Measurements from ENCODE around the gene ARID3B. TPM values are rescaled to one million over a fixed set of nuclear protein-coding genes. Genes with fewer than 3 reads are reported as not detected.

The ARID3B gene
- total and polyA plus RNA-seq, 4 donors, result 6.6 to 10.5 (median 10.2) TPM

DNA sequence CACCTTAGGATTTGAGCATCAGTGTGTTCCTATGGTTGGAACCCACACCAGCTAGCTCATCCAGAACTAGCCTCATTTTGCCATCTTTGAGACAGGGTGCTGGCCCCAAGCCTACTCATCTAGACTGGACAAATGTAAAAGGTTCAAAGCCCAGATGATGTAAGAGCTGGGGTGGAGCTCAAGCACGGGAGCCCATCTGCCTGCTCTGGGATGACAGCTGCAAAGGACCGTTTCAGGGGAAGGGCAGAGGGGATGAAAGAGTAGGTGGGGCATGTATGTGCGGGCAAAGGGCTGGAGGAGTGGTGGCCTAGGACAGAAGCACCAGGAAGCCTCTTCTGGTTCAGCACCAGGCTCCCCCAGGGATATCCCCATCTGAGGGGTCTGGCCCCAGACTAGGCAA, 90.4 kb downstream of the ARID3B start:
- TF ChIP-seq, protein P1, sequence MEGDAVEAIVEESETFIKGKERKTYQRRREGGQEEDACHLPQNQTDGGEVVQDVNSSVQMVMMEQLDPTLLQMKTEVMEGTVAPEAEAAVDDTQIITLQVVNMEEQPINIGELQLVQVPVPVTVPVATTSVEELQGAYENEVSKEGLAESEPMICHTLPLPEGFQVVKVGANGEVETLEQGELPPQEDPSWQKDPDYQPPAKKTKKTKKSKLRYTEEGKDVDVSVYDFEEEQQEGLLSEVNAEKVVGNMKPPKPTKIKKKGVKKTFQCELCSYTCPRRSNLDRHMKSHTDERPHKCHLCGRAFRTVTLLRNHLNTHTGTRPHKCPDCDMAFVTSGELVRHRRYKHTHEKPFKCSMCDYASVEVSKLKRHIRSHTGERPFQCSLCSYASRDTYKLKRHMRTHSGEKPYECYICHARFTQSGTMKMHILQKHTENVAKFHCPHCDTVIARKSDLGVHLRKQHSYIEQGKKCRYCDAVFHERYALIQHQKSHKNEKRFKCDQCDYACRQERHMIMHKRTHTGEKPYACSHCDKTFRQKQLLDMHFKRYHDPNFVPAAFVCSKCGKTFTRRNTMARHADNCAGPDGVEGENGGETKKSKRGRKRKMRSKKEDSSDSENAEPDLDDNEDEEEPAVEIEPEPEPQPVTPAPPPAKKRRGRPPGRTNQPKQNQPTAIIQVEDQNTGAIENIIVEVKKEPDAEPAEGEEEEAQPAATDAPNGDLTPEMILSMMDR (IDR thresholded peaks at IDR 0.05; ENCODE audit: control extremely low read depth, extremely low read depth), result no peak
- H3K27me3 ChIP-seq (ENCODE audit: control insufficient read depth in 3 of 3, insufficient read depth in 3 of 3, low read length in 2 of 3), result no peaks in the 10 kb centered on the region
- H3K27ac ChIP-seq (ENCODE audit: low read depth in 1 of 2, low read length in 1 of 2), result no peak overlapping the region
- no peak overlapping the region for H3K4me3 ChIP-seq
- no peaks in the 10 kb centered on the region for H3K9me3 ChIP-seq (ENCODE audit: control insufficient read depth in 4 of 4, insufficient read depth in 3 of 4, low read length in 3 of 4)
- no peak overlapping the region for H3K9ac ChIP-seq (ENCODE audit: insufficient read depth in 1 of 2, low read length in 2 of 2)
- peaks cover 17 to 71% (median 56%) of the 10 kb centered on the region in 4 donors for H3K36me3 ChIP-seq (ENCODE audit: control insufficient read depth in 4 of 4, insufficient read depth in 4 of 4, low read length in 4 of 4)
- no peak for ATAC-seq (ENCODE audit: insufficient read depth, low FRiP score)
- peaks cover 0 to 3% (median 0%) of the 10 kb centered on the region in 5 donors for H3K4me1 ChIP-seq (ENCODE audit: control insufficient read depth in 5 of 5, insufficient read depth in 5 of 5, low read length in 5 of 5)
- 65% methylated on average over 3 of the region's 3 CpGs for WGBS, 2 donors
- DNase-seq, result no peak

DNA sequence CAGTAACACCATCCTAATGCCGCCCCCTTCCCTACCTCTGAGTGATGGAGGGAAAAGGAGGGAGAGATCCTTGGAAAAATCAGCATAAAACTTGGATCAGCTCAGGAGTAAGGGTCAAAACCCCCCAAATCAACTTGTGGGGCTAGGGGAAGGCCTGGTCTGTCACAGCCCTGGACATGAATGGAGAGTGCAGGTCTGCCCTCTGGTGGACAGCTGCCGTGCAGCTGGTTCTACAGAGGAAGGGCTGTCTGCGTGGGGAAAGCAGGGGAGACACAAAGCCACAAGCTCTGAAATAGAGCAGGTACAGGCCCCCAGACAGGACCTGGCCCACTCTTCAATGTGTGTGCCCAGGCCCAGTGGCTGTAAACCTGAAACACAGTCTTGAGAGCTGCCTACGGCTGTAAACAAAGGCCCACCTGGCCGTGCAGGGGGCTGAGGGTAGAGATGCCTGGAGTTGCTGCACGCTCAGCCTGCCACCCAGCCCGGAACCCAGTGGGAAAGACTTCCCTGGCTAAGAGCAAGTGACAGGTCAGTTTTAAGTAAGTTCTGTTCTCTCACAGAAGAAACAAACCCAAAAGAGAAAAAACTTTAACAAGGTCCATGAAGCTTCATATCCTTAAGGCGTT, 91.0 kb downstream of the ARID3B start:
- 70 to 75% methylated on average over 8 of the region's 8 CpGs for WGBS, 2 donors
- H3K27ac ChIP-seq (ENCODE audit: low read depth in 1 of 2, low read length in 1 of 2), result no peak overlapping the region
- peaks cover 0 to 3% (median 0%) of the 10 kb centered on the region in 5 donors for H3K4me1 ChIP-seq (ENCODE audit: control insufficient read depth in 5 of 5, insufficient read depth in 5 of 5, low read length in 5 of 5)
- H3K9me3 ChIP-seq (ENCODE audit: control insufficient read depth in 4 of 4, insufficient read depth in 3 of 4, low read length in 3 of 4), result no peaks in the 10 kb centered on the region
- H3K4me3 ChIP-seq, result no peak overlapping the region
- H3K27me3 ChIP-seq (ENCODE audit: control insufficient read depth in 3 of 3, insufficient read depth in 3 of 3, low read length in 2 of 3), result no peaks in the 10 kb centered on the region
- H3K36me3 ChIP-seq (ENCODE audit: control insufficient read depth in 4 of 4, insufficient read depth in 4 of 4, low read length in 4 of 4), result peaks cover 14 to 69% (median 52%) of the 10 kb centered on the region in 4 donors
- H3K9ac ChIP-seq (ENCODE audit: insufficient read depth in 1 of 2, low read length in 2 of 2), result no peak overlapping the region
- DNase-seq (peak; percentile 59 to 65 (median 61)), ATAC-seq (ENCODE audit: insufficient read depth, low FRiP score) (peak; percentile 60)
- TF ChIP-seq, protein P1 (IDR thresholded peaks at IDR 0.05; ENCODE audit: control extremely low read depth, extremely low read depth), result peak; percentile 63

GRCh38 chr15:74632601-74633000, 91.6 kb downstream of the ARID3B start:
- H3K36me3 ChIP-seq (ENCODE audit: control insufficient read depth in 4 of 4, insufficient read depth in 4 of 4, low read length in 4 of 4), result peaks cover 9 to 66% (median 47%) of the 10 kb centered on the region in 4 donors
- TF ChIP-seq, protein P1 (IDR thresholded peaks at IDR 0.05; ENCODE audit: control extremely low read depth, extremely low read depth), result no peak

More at GRCh38 chr15:74632601-74633000, 91.6 kb downstream of the ARID3B start:
- DNase-seq, result no peak
- no peak overlapping the region for H3K9ac ChIP-seq (ENCODE audit: insufficient read depth in 1 of 2, low read length in 2 of 2)
- no peak overlapping the region for H3K27ac ChIP-seq (ENCODE audit: low read depth in 1 of 2, low read length in 1 of 2)
- H3K4me1 ChIP-seq (ENCODE audit: control insufficient read depth in 5 of 5, insufficient read depth in 5 of 5, low read length in 5 of 5), result peaks cover 0 to 3% (median 0%) of the 10 kb centered on the region in 5 donors
- no peak for ATAC-seq (ENCODE audit: insufficient read depth, low FRiP score)
- no peaks in the 10 kb centered on the region for H3K9me3 ChIP-seq (ENCODE audit: control insufficient read depth in 4 of 4, insufficient read depth in 3 of 4, low read length in 3 of 4)
- H3K27me3 ChIP-seq (ENCODE audit: control insufficient read depth in 3 of 3, insufficient read depth in 3 of 3, low read length in 2 of 3), result no peaks in the 10 kb centered on the region
- 93 to 98% methylated on average over 9 of the region's 9 CpGs for WGBS, 2 donors
- no peak overlapping the region for H3K4me3 ChIP-seq
